ENCODE measurements around the gene IL17REL.

The IL17REL gene

DNA sequence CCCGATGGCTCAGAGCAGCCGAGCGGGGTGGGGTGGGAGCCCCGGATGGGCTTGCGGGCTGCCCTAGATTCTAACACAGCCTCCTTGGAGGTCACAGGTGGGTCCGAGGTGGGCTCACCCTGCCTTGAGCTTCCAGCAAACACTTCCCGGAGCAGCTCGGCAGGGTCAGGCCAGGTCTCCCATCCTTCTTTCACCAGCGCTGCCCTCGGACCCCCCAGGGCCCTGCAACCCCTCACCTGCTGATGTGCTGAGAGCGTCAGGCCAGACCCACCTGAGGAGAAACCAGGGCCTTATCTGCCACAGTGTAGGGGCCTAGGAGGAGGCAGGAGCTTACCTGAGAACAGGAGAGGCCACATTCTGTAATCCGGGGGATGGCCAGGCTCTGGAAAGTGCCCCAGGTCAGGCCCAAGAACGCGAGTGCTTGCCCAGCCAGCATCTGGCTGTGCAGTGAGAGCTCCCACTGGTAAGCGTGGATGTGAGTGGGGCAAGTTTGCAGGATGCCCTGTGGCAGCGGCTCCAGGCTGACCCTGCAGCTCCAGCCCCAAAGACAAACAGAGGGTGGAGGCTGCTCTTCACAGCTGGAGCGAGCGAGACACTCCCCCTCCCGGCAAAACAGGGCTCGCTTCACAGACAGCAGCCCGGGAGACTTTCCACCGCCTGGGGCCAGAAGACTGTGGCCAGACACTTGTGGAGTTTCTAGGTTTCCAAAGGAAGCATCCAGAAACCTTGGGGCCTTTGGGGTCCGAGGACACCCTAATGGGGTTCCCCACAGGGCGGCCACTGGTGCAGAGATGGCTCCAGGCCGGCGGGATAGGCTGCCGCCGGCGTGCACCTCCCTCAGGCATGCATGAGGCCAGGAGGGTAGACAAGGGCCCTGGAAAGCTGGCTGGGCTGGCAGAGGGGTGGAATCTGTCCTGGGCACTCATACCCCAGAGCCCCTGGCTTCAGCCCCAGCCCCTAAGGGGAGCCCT, at the start of gene IL17REL:
IL17REL (minus strand) TSS at position 555 of the 971 bp plus-strand sequence; CDS start at position 436, 119 bp downstream.
- no peak for DNase-seq

DNA sequence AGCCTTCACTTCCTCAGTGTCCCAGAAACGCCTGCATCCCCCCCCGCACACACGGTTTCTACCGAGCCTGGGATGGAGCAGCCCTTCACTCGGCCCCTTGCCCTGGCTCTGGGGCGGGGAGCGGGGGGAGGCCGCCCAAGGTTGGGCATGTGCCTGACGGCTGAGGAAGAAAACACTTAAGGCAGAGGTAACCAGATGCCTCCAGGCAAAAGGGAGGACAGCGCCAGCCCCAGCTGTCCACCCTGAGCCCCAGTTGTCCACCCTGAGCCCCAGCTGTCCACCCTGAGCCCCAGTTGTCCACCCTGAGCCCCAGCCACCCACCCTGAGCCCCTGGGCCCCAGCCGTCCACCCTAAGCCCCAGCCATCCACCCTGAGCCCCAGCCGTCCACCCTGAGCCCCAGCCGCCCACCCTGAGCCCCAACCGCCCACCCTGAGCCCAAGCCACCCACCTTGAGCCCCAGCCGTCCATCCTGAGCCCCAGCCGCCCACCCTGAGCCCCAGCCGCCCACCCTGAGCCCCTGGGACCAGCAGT, 49.3 kb upstream of the IL17REL start:
- DNase-seq: no peak

DNA sequence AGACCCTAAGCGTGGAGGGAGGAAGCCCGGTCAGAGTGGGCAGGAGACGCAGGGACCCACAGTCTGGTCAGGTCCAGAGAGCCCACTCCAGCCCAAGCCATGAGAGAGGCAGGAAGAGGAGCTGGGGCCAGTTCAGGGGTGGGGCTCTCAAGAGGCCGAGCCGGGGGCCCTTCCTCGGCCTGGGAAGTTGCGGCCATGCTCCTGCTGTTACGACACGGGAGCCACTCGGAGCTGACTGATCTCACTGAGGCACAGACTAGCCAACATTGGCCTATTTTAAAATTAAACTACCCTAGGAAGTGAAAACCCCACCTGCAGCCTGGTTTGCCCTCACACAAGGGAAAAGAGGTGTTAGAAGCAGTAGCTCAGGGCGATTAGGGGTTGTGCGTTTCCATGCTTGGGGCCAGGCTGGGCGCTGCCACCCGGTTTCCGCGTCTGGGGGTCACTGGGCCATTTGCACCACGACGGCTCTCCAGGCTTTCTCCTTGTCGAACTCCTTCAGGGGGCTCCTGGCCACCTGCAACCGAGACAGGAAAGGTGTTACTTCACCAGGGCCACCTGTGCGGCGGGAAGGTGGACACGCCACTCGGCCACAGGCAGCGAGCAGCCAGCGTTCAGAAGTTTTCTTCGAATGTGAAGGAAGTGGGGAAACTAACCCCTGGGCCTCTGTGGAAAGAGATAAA, 48.7 kb upstream of the IL17REL start:
- DNase-seq: no peak

DNA sequence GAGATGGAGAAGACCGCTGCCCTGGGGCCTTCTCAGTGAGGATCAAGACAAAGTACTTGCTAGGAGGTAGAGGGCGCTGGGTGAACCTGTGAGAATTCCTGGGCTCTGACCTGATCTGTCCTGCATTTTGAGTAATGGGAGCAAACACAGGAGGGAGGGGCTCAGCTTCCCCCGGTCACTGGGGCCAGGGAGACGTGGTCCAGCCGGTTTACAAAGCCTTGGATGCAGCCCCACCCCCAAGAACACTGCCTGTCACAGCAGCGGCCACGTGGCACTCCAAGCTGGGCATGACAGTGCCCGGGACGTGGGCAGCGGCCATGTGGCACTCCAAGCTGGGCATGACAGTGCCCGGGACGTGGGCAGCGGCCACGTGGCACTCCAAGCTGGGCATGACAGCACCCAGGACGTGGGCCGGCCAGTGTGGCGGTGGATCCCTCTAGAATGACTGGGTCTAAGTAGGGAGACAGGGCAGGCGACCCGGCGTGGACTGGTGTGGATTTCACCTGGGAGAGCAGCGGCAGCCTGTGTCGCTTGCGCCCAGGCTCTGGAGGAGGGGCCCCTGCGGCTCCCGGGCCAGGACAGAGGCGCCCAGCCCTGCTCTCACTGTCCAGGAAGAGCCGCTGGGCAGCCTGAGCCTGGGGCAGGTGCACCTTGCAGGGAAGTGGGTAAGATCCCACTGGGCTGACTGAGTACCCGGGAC, 48.0 kb upstream of the IL17REL start:
- no peak for DNase-seq

DNA sequence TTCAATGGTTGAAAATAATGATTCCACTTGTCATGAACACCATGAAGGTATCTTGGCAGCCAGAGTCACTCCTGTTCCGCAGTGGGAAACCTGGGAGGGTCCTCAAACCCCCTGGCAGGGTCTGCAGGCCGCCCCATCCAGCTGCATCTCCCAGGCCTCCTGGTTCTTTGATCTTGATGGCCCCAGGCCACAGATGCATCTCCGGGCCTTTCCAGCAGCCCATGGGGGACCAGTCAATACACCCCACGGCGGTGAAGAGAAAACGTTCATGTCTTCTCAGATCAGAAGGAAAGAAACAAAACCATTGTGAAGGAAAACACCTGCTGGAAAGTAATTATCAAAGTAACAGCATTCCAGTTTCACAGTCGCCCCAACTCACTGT, 47.3 kb upstream of the IL17REL start:
- DNase-seq: no peak

DNA sequence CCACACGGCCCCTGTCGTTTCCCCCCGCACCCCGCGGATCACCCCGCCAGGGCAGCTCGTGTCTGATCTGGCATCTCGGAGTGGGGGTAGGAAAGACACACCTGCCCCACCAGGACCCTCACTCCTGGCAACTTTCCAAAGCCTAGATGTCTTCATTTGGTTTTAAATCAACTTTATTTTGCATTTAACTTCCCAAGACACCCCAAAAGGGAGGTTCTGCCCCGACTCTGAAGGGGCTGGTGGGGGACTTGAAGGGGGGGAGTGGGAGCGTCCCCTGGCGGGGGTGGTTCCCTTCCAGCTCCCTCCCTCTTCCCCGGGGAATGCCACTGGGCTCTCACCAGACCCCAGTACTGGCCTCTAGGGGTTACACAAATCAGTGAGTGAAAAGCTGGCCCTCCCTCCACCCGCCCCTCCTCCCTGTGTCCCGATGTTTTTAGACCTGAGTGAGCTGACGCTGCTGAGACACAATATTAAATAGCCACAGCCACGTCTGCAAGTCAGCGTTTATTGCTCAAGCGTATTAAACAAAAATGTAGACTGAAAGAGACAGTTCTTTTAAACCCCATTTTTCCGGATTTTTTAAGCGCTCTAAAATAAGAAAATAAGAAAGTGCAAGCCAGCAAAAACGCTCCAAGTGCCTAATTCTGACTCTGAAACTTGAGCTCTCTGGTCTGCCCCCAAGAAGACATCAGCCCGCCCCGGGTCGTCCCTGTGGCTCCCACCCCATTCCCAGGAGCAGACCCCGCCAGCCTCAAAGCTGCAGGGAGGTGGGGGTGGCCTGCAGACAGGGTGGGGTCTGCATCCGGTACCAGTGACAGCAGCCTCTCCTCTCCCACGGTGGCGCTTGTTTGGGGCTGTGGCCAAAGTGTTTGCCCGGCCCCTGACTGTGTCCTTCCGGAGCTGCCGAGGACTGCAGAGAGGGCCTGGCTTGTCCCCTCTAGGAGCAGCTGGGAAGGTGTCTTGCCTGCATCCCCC, 46.6 kb upstream of the IL17REL start:
- DNase-seq: peak; percentile 19

DNA sequence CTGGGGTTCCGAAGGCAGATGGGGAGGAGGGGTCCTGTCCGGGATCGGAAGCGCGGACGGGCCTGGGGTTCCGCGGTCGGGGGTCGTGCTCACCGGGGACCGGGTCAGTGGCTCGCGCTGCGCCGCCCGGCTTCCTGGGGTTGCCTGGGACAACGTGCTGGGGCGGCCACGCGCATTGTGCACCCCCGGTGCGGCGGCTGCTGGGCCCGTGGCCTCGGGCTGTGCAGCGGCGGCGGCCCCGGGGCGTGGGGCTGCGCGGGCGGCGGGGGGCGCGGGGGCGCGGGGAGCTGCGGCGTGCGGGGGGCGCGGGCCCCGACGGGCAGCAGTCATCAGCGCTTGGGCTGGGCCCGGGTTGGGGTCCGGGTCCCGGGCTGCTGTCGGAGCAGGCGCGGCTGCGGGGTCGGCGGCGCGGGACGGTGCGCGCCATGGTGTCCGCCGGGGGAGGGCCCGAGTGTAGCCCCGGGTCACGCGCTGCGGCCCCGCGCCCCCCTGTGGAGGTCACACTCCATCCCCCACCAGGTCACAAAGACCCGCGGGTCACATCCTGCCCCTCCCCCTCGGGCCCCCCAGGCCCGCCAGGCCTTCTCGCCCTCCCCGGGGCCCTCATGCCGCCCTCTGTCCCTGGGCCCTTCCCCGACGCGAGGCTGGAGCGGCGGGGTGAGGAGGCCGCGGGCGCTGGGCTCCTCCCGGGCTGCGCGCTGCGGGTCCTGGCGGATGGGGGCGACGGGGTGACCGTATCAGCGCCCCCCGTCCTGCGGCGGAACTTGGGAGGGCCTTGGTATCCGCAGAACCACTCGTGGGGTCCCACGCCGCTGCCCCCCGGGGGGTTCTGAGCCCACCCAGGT, 45.7 kb upstream of the IL17REL start, which contains the start of gene TTLL8:
TTLL8 (minus strand) TSS at position 238 of the 845 bp plus-strand sequence.
- DNase-seq: no peak

DNA sequence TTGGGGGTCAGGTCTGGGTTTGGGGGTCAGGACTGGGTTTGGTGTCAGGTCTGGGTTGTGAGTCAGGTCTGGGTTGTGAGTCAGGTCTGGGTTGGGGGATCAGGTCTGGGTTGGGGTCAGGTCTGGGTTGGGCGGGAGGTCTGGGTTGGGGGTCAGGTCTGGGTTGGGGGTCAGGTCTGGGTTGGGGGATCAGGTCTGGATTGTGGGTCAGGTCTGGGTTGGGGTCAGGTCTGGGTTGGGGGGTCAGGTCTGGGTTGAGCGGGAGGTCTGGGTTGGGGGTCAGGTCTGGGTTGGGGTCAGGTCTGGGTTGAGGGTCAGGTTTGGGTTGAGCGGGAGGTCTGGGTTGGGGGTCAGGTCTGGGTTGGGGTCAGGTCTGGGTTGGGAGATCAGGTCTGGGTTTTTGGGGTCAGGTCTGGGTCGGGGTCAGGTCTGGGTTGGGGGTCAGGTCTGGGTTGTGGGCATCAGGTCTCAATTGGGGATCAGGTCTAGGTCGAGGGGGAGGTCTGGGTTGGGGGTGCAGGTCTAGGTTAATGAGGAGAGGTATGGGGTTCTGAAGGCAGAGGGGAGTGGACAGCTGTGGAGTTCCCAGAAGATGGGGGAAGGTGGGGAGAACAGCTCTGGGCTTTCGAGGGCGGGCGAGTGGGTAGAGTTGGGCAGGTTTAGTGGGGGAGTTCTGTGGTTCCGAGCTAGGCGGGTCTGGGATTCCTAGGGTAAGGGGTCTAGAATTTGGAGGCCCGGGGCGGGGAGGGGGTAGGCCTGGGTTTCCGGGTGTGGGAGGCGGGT, 44.9 kb upstream of the IL17REL start:
- DNase-seq: no peak

DNA sequence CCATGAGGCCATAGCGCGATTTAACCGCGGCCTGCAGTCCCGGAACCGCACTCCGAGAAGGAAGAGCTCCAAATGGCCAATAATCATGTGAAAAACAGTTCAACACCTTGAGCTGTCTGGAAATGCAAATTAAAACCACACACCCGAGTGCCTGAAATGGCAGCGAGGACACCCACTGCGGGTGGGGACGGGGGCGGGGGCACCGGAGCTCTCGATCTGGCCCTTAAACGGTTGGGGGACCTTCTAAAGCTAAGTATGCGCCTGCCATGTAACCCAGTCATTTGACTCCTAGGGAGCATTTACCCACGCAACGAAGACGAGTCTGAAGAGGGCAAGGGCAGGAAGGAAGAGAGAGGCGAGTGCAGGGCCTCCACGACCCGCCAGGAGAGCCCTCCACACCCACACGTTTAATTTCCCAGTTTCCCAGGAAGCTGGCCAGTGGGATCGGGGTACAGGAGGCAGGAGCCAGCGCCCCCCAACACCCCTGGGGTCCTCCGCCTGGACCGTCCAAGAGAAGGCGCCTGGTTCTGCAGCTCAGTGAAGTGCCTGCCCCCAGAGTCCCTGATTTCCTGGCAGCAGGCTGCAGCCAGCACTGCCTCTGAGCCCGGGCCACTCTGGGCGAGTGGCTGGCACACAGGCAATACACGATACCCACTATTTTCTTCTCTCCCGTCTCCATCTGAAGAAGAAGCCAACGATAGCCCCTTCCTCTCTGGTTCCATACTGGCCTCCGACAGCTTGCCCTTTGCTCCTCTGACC, 43.8 kb upstream of the IL17REL start:
- no peak for DNase-seq

DNA sequence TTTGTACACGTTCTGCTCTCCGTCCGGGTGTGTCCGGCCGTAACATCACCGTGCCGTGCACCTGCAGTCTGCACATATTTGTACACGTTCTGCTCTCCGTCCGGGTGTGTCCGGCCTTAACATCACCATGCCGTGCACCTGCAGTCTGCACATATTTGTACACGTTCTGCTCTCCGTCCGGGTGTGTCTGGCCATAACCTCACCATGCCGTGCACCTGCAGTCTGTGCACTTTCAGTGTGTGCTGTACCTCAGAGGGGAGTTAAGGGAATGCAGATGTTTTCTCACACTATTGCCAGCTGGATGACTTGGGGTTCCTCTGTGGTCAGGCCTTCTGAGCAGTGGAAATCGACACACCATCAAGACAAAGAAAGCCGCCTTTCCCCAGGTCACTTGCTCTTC, 41.3 kb upstream of the IL17REL start:
- no peak for DNase-seq

DNA sequence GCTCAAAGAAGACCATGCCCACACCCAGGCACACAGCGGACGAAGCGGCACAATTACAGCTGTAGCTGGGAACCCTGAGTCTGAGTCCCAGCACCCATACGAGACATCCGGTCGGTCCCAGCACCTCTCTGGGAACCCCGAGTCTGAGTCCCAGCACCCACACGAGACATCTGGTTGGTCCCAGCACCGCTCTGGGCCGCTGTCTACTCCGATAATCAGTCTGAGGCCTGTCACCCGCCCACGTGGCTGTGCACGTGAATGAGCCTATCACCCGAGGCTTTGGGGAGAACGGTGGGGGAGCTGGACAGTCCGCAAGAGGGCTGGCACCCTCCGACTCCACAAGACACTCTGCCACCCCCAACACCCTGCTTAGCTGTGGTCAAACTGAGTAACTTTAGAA, 39.4 kb upstream of the IL17REL start:
- no peak for DNase-seq

DNA sequence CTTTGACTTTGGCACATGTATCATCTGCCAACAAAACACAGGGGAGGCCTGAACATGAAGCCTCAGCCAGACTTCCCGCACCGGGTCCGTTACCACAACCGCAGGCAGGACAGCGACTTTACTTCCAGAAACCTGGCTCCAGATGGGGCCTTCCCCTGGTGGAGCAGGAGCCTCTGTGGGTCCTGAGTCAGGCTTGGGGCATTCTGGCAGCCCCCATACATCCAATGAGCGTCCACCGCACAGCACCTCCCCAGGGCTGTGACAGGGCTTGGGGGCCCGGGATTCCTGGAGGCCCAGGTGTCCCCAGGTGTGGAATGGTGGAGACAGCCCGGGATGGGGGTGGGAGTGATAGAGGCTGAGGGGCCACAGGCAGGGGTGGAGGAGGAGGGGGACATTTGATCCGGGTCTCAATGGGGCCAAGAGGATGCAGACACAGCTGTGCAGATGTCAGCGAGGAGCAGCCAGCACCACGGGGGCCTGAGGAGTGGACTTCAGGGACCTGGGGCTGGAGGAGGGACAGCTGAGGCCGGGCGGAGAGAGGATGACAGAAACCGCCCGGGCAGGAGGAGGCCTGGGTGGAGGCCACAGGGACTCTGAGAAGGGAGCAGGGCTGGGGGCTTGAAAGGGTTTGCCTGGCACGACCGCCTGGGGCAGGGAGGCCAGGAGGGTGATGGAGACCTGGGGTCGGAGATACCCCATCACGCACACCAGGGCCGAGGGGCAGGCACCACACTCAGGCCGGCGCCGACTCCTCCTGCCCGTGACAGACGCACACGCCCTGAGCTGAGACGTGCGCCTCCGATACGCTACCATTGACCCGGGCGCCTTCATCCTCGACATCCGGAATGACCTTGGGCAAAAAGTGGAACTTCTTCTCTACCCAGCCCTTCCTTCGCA, 37.0 kb upstream of the IL17REL start:
- no peak for DNase-seq

DNA sequence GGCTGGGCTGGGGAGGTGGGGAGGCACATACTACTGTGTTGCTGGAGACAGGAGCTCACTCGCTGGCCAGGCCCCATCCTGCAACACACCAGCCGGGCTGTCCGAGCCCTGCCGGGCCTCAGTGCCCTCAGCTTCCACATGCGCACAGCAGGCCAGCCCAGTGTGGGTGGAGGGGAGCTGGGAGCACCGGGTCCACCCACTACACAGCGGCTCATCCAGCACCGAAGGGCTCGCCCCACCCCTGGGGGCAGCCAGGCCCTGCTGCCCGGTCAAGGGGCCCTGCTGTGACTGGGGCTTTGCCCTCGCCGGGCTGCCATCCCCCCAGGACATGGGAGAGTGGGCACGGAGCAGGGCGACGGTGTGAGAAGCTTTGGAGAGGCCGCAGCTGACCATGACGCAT, 36.3 kb upstream of the IL17REL start:
- no peak for DNase-seq

DNA sequence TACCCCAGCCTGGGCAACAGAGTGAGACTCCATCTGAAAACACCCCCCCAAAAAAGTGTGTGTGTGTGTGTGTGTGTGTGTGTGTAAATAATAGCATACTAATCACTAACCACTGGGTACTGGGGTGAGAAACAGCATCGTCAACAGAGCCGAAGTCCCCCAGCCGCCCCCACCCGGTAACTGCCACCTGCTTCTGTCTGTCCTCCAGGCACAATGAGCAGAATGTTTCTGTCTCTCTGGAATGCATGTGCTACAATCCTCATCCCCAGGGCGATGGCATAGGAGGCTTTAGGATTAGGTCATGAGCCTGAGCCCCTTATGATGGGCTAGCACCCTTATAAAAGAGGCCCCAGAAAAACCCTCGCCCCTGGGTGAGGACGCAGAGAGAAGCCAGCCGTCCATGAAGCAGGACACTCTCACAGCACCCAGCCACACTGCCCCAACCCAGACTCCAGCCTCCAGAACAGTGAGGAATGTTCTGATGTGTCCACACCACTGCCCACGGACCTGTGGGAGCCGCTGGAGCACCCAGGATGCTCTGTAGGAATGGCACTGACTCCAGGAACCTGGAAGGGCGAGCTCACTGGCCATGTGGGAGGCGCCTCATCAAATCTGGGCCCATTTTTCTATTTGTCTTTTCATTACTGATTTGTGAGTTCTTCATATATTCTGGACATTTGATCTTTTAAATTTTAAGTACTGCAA, 35.6 kb upstream of the IL17REL start:
- DNase-seq: no peak

DNA sequence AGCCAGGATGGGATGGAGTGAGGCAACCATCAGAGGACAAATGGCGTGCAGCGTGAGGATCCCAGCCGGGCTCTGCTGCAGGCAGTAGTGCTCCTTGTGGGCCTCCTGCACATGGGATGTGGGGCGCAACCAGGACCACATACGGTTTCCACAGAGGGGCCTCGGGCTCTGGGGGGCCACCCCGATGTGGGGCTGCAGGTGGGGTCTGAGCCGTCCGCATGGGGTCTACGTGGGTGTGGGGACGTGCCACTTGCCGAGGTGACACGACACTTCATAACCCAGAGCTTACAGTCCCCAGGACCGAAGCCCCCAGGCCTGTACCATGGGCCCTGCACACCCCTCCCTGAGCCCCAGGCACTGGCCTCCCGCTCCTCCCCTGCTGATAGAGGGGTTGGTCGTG, 34.8 kb upstream of the IL17REL start:
- DNase-seq: no peak

DNA sequence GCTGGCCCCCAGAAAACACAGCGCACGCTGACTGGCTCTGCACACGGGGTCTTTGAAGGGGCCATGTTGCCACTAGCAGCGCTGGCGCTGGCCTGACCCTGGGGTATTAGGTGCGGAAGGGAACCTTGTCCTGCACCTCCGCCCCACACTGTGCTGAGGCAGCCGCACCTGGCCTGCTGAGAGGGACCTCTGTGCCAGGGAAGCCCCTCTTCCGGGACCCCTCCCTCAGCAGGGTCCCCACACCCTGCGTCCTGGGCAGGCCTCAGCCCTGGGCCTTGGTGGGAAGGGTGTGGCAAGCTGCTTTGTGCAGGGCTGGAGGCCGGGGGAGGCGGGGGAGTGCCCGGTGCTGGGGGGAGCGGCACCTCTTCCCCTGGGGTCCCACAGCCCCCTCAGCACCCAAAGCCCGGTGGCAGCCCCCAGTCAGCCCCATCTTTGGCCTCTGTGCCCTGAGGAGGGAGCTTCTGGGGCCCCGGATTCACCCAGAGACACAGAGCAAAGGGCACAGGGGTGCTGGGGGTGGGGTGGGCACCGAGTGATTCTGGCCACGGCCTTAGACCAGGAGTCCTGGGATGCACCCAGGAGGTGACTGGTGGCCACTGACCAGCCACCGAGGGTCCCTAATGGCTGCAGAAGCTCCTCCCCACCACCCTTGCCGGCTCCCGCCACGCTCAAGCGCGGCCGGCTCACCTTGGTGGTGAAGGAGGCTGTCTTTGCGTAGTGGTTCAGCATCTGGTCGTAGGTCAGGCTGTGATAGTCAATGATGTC, 34.1 kb upstream of the IL17REL start:
- no peak for DNase-seq

DNA sequence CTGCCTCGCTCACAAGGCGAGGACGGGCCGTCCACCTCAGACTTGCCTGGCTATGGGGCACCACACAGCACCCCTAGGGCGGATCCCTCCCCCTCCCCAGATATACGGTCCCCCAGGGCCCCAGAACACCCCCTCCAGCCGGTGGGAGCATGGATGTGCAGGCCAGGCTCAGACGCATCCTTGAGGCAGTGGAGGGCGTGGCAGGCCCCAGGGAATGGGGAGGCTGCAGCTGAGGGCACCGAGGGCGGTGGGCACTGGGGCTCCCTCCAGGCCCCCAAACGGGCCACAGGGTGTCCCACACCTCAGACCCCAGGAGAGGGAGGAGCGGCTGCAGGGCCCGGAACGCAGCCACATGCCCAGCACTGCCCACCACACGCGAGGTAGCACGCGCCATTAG, 33.5 kb upstream of the IL17REL start:
- DNase-seq: no peak

Measured in NCI-H1436 treated with DMSO at 0.1 percent for 48 hours (cell line).